Activated effector memory CD4-positive, alpha-beta T cell treated with Interleukin-2 at 50 U/mL for 16 hours (primary cell): Measurements from ENCODE around the gene MYO1E.

ENCODE experiments used
- DNase-seq: peaks from one replicate; pipeline ENCODE4 v3.0.0-alpha.2; 2020

The MYO1E gene

GRCh38 chr15:59221511-59222505 is 150.9 kb downstream of the MYO1E start:
- DNase-seq = no peak

GRCh38 chr15:59218710-59219109 is 154.0 kb downstream of the MYO1E start:
- DNase-seq = no peak

- DNase-seq = no peak
These were observed 154.7 kb downstream of the MYO1E start for GRCh38 chr15:59217876-59218498.

- DNase-seq = no peak
These were observed 155.8 kb downstream of the MYO1E start for GRCh38 chr15:59216911-59217310.

- no peak for DNase-seq
These were observed 162.5 kb downstream of the MYO1E start for GRCh38 chr15:59210186-59210585.

- no peak for DNase-seq
These were observed 163.9 kb downstream of the MYO1E start for GRCh38 chr15:59208613-59209249.

- DNase-seq = no peak
These were observed 166.0 kb downstream of the MYO1E start, which contains the start of gene LDHAL6B for GRCh38 chr15:59206623-59207183. LDHAL6B (plus strand) TSS chr15:59206843; CDS start chr15:59206941, 98 bp downstream.

GRCh38 chr15:59205839-59206622 is 166.6 kb downstream of the MYO1E start:
- DNase-seq = no peak

GRCh38 chr15:59203657-59204056 is 169.0 kb downstream of the MYO1E start:
- DNase-seq = no peak

GRCh38 chr15:59203008-59203407 is 169.7 kb downstream of the MYO1E start:
- DNase-seq = no peak

GRCh38 chr15:59200560-59200959 is 172.1 kb downstream of the MYO1E start:
- no peak for DNase-seq

- DNase-seq = no peak
These were observed 172.8 kb downstream of the MYO1E start for GRCh38 chr15:59199626-59200465.

- no peak for DNase-seq
These were observed 175.2 kb downstream of the MYO1E start for GRCh38 chr15:59197454-59197853.

- DNase-seq = no peak
These were observed 176.3 kb downstream of the MYO1E start for GRCh38 chr15:59196416-59196815.

- DNase-seq = no peak
These were observed 177.9 kb downstream of the MYO1E start for GRCh38 chr15:59194639-59195325.

- no peak for DNase-seq
These were observed 180.8 kb downstream of the MYO1E start for GRCh38 chr15:59191855-59192237.

- no peak for DNase-seq
These were observed 182.4 kb downstream of the MYO1E start for GRCh38 chr15:59190291-59190690.

GRCh38 chr15:59189241-59189640 is 183.4 kb downstream of the MYO1E start:
- DNase-seq = no peak

- DNase-seq = no peak
These were observed 186.2 kb downstream of the MYO1E start for GRCh38 chr15:59186501-59186900.

- no peak for DNase-seq
These were observed 186.9 kb downstream of the MYO1E start for GRCh38 chr15:59185725-59186124.
